GM21367 (cell line): ENCODE measurements around the gene ZNF277.
A peak's percentile ranks its signal among the peaks of the same experiment; 100 is the strongest.

ENCODE experiments used
- ATAC-seq: cut with Tn5 transposase; IDR thresholded peaks from one replicate; pipeline ENCODE4 v1.9.1; 2021; ENCODE audit not compliant: unreplicated experiment

Gene ZNF277, protein sequence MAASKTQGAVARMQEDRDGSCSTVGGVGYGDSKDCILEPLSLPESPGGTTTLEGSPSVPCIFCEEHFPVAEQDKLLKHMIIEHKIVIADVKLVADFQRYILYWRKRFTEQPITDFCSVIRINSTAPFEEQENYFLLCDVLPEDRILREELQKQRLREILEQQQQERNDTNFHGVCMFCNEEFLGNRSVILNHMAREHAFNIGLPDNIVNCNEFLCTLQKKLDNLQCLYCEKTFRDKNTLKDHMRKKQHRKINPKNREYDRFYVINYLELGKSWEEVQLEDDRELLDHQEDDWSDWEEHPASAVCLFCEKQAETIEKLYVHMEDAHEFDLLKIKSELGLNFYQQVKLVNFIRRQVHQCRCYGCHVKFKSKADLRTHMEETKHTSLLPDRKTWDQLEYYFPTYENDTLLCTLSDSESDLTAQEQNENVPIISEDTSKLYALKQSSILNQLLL

DNA sequence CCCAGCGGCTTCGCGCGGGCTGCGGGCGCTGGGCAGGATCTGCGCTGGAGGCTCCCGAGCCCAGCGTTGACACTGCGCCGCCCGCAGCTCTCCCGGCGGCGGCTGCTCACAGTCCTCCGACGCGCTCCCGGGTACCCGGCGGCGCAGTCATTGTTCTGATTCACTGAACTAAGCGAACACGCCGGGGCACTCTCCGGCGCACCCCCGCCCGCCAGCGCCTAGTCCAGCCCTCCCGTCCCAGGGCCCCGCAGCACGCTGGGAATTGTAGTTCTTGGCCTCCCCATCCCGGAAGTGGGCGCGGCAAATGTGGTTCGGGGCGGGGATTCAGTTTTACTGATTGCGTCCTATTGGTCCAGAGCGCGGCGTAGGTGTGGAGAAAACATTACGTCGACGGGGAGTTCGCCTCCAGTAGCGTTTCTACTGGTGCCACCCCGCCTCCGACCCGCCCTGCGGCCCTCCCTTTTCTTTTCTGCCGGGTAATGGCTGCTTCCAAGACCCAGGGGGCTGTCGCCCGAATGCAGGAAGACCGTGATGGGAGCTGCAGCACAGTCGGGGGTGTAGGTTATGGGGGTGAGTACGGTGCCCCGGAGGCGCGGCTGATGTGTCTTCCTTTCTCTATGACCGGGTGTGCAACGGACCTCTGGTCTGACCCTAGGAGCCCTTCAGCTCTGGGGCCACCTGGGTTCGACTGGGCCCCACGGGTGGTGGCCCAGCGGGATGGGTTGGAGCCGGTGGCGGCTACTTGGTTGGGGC lies at the start of gene ZNF277, which contains the start of gene DOCK4:
Gene ZNF277, plus strand, starts transcription at position 458 of the 753 bp plus-strand sequence. Its CDS starts 22 bp downstream, at position 480.
Gene DOCK4, minus strand, starts transcription at position 162 of the 753 bp plus-strand sequence. CDS start 261 bp downstream, outside the sequence.
- ATAC-seq: peak; percentile 95

DNA sequence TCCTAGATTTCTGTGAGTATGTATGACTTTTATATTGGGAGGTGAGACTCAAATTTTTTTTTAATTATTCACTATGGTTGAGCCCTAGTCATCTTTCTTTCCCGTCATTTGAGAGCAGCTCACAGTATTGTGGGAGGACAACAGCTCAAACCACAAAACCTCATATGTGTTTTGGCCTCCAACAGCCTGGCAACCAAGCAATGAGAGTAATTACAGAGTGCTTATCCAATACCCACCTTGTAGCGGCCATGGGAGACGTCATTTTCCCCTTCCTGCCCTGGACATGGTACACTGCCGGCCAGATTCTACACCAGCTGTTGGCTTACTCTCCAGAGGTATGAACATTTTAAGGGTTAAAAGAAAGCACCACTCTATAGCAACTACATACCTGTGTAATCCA lies 49.4 kb upstream of the ZNF277 start:
- ATAC-seq: no peak

DNA sequence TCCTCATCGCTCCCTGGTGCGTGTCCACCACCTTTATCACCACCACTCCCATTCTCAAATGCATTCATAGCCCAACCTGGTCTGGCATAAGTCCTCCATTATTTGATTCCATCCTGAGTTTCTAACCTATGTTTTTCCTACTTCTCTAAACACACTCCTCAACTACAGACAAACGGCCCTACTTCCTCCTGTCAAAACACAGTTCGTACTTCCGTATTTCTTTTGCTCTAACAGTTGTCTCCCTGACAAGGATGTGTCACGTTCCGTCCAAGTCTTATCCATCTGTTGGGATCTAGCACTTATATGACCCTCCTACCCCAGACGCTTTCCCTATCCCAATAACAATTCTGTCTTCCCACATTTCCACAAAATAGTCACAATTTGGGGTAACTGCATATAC lies 47.1 kb upstream of the ZNF277 start:
- ATAC-seq: no peak

DNA sequence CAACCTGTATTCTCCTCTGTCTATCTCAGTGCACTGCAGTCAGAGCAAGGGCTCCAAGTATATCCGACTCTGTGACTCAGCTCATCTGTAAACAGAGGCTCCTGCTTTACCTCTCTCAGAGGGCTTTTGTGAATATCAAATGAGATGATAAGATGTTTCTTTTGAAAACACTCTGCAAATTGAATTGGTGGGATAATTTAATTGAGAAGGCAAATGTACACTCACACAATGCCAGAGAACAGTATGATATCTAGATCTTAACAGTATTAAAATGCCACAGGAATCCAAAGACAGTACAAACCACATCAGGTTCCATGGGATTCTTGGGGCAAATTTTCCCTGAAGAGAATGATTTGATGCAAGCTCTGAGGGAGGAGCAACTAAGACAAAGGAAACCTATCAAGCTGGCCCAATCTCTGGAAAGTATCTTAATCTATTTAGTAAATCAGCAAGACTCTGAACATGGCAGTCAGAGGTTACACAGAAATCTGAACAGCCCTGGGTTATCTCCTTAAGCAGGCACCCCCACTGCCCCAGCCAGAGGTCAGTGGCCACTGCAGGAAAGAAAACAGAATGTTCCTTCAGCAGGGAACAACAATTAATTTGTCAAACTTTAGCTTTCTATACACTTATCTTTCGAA lies 46.2 kb upstream of the ZNF277 start:
- ATAC-seq: no peak

DNA sequence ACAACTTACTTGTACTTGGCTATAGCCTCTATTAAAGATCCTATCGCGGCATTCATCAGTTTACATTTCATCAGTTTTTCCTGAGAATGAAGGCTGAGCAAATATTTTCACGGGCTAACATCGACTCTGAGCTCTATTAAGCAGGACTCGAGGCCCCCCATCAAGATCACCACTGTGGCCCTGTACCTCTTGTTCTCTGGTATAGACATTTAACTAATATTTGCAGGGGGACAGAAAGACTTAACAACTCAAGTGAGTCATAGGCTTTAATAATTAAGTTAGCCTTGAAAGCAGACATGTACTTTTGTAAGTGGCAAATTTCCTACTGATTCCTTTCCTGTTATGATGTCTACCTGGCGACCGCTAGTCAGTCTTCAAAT lies 45.7 kb upstream of the ZNF277 start:
- no peak for ATAC-seq

DNA sequence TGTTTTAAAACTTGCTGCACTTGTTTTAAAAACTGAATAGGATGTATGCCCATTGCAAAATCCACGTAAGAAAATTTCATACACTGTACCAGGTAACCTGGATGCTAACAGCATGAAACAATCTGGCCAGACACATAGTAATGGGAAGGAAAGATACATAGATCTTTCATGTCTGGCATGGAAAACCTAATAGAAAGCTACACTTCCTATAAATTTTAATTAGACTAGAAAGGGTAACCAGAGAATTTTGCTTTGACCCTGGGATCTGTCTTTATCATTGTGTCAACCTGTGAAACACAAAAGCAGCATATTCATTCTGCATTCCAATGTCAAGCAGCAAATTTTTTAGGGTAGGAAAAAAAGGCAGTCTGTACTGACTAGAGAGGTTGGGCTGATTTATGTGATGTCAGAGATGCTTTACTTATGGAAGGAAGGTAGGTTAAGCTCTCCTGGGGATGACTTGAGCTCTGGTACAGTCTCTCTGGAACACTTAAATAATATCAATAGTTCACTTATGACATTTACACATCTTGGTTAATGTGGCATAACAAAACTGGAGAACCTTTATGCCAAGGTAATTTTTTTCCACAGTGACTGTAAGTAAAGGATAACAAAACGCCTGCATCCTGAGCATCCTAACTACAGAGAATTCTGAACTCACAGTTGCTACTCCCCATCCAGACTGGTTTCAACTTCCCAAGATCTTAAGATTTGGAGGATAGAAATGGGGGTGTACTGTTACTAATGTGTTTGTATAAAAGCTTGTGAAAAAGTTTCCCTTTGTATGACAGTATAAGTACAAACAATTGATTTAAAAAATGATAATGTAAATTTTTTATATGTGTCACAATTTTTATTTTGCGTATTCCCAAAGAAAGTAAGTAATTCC lies 45.0 kb upstream of the ZNF277 start:
- no peak for ATAC-seq

DNA sequence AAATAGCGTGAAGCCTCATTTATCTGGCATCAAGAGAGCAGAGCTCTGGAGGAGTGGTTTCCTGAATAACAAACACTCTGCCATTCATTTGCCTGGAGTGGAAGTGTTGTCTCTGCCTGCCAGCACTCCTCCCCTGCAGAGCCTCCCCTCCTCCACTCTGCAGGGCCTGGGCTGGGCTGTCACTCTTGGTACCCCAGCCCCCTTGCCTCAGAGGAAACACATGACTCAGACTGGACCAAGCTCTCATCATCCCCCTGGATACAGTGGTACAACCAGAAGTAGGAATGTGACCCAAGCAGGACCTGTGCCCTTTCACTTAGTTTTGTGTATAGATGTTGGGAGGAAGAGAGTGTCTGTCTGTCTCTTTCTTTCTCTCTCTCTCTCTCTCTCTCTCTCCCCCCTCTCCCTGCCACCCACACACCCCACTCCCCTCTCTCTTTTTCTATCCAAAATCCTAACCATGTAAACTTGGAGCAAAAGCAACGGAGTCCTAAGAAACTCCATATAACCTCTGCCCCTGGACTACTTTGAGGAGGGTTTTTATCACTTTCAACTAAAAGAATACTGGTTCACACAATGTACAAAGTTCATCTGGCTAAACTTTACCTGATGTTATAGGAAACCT lies 44.2 kb upstream of the ZNF277 start:
- no peak for ATAC-seq

DNA sequence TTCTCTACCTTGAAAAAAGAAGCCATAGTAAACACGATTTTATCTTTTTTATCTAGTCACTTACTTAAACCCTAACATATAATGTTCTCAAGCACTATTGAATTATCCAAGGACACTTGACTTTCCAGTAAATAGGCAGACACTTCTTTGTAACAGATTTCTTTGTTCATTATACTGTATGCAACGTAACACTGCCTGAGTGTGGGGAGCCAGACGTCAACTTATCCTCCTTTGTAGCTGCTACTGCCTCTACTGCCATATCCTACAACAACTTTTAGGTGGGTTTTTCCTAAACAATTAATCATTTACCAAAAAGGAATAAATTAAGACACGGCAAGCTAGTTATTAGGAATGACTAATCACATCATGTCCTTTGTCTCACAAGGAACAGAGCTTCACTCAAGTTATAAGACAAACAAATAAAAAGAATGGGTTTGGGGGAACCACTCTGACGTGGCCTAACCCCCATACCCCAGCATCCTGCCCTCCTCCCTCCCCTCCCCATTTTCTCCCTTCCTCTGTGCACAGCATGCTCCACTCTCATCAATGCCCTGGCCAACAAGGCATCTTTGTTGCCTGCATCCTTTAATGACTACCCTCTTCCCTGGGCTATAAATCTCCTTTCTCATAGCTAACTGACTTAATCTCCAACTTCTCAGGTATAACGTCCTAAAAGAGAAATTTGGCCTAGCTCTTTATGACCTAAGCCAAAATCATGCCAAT lies 43.5 kb upstream of the ZNF277 start:
- ATAC-seq: no peak

DNA sequence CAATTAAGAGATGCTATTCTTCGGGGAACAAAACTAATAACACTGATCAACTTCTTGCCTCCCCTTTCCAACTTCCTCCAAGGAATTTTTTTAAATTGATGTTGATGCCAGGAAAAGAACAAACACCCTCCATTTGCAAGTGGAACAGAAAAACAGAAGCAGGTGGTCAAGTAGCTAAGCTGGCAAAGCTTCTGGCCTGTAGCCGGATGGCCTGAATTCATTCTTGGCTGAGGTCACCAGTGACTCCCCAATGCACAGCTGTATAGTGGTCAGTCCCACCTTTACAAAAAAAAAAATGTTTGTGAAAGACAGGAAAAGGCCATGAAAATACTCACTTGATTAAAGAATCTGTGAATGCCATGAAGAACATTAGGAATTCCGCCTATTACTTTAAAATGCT lies 39.3 kb upstream of the ZNF277 start:
- ATAC-seq: no peak

DNA sequence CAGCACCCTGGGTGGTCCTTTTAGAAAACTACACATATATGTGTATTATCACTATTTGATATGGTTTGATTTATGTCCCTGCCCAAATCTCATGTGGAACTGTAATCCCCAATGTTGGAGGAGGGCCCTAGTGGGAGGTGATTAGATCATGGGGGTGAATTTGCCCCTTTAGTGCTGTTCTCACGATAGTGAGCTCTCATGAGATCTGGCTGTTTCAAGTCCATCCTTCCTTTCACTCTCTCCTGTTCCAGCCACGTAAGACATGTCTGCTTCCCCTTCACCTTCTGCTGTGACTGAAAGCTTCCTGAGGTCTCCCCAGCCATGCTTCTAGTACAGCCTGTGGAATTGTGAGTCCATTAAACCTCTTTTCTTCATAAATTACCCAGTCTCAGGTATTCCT lies 37.6 kb upstream of the ZNF277 start:
- no peak for ATAC-seq

DNA sequence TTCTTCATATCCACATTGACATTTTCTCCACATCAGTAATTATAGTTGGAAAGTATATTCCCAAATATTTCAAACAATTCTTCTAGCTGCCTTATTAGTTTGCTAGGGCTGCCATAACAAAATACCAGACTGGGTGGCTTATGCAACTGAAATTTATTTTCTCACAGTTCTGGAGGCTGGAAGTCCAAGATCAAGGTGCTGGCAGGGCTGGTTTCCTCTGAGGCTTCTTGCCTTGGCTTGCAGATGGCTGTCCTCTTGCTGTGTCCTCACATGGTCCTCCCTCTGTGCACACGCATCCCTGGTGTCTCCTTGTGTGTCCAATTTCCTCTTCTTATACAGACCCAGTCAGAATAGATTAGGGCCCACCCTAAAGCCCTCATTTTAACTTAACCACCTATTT lies 34.8 kb upstream of the ZNF277 start:
- no peak for ATAC-seq

DNA sequence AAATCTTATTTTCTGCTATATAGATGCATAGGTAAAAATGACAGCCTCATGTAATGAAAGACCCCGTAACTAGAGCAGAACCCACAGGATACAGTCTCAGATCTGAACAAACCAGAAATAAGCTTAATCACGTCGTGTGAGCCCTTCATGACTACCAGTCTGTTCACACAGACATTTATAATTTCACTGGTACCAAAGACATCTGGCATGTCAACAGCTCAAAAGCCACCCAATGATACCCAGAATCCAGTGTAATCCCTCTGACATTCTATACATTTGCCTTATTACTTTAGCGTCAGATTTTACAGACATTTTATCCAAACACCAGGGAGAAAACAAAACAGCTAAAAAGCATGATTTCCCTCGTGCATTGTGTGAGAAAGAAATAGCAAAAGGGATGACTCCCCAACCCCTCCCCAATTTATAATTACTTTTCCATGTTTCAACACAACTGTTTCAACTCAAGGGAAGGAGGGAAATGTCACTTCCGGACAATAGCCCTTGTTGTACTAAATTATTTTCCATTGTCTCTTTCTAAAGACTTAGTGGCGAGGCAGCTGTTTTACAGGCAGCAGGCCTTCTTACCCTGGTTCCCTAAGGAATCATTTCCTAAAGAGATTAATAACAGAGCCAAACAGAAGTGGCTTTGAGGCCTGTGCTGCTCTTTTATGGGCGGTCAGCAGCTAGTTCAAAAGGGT lies 33.5 kb upstream of the ZNF277 start:
- ATAC-seq: no peak

DNA sequence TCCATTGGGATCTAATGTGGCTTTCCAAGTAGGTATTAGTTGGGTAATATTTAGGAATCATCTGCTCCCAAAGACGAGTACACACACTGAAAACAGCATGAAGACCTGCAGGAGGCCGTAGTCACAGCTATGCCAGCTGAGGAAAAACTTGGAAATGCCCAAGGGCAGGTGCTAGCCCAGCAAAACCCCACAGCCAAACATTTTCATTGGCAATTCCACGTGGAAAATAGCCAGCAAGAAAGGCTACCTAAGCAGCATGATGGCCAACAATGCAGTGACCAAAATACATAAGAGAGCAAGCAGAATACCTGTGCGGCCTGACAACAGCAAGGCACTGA lies 33.0 kb upstream of the ZNF277 start:
- ATAC-seq: no peak

DNA sequence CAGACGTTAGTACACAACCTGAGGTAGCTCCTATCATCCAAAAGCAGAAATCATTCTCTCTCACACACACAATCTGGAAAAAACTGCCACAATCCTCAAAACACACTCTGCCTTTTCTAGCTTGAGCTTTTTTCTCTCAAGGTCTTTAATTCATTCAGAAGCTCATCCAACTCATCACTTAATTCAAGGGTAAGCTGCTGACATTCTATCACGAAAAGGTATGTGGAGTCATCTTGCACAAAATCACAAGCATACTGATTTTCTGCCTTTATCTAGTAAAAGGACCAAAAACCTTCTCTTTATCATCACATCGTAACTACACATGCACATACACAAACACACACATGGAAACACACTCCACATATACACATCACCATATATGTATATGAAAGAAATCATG lies 32.3 kb upstream of the ZNF277 start:
- ATAC-seq: no peak

DNA sequence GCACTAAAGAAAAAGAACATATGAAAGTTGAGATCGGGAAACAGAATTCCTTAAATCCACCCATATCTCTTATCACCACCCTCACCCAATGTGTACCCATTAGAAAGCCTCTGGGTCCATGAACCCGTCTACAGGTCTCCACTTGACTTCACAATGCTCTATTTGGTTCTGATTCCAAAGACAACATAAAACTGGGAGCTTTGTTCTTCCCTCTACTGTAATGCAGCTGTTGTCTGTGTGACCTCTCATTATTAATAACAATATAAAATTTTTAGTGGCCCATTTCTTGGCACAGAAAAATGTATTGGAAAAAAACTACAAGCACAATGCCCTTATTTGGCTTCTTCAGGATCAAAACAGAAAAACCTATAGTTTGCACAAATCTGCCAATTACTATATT lies 30.3 kb upstream of the ZNF277 start:
- no peak for ATAC-seq

DNA sequence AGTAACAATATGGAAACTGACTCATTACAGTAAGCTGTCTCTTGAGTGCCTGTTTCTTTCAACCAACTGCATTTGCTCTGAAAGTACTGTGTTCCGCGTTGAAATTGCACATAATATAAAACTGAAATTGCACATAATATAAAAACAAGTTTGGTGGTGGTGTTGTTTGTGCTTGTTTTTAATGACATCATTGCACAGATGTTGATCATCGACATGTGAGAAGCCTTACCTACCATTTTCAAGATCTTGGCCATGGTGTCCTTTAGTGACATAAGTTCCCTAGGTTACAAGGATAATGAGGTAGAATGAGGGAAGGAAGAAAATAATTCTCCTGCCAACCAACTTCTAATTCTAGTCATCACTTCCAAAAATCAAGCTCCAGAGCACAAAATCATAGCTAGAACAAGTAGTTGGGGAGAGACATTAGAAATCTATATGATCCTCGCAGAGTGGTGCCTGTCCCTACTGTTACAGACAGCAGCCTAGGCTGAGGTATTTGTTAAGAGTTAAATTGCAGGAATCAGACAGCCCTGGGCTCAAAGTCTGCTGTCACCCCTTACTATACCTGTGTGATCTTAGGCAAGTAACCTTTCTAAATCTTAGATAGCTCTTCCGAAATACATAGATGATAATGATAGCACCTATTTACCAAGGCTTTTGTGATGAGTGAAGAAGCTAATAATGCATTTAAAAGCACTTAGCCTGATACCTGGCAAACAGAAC lies 29.6 kb upstream of the ZNF277 start:
- no peak for ATAC-seq

DNA sequence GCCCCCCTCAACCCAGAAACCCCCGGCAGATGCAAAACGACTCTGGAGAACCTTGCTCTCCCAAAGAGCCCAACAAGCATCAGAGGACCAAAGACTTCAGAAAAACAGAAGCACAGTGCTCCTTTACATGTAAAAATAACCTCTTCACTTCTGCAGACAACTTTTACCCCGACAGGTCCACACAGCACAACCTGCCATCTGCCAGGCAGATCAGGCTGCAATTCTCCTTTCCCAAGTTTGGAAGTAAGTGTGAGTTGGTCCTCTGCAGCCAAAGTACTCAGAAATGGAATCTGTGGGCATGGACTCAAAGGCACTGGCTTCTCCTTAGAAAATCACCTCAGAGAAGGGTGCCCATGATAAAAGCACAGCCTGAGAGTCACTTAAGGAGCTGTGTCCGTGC lies 26.3 kb upstream of the ZNF277 start:
- no peak for ATAC-seq

DNA sequence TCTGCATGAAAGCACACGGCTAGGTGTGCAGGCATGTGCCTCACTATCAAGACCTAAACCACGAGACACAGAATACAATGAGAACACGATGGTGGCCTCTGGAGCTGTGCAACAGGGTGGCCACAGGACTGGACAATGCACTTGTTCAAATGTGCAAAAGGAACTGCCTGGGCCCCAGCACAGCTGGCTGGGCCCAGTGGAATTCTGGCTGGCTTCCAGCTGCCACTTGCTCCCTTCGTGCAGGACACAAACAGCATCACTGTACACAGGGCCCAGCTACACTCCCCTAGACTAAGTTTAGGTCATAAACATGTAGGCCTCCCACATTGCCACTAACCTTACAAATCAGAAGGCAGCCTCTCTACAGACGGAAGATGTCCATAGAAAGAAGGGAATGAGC lies 23.7 kb upstream of the ZNF277 start:
- no peak for ATAC-seq

DNA sequence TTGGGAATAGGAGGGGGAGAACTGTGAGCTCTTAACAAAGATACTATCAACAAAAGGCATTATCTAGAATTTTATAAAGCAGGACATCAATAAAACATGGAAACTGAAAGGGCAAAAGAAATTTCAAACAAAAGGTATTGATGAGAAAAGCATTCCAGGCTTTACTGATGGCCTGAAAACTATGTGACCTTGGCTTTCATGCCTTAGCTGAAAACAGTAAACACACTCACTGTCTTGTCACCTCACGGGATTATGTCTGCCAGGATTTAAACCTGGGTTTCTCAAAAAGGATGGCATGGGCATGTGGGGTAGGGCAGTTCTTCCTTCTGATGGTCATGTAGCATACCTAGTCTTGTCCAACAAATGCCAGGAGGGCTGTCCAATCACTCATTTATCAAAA lies 23.2 kb upstream of the ZNF277 start:
- ATAC-seq: no peak
